Measurements from ENCODE around the gene TCP10L.

- TF ChIP-seq, protein P1, sequence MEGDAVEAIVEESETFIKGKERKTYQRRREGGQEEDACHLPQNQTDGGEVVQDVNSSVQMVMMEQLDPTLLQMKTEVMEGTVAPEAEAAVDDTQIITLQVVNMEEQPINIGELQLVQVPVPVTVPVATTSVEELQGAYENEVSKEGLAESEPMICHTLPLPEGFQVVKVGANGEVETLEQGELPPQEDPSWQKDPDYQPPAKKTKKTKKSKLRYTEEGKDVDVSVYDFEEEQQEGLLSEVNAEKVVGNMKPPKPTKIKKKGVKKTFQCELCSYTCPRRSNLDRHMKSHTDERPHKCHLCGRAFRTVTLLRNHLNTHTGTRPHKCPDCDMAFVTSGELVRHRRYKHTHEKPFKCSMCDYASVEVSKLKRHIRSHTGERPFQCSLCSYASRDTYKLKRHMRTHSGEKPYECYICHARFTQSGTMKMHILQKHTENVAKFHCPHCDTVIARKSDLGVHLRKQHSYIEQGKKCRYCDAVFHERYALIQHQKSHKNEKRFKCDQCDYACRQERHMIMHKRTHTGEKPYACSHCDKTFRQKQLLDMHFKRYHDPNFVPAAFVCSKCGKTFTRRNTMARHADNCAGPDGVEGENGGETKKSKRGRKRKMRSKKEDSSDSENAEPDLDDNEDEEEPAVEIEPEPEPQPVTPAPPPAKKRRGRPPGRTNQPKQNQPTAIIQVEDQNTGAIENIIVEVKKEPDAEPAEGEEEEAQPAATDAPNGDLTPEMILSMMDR (IDR thresholded peaks at IDR 0.05), result no peak
- TF ChIP-seq POLR2A (IDR thresholded peaks at IDR 0.05) (no peak), EP300 (IDR thresholded peaks at IDR 0.05; ENCODE audit: low read depth) (no peak), POLR2AphosphoS5 (IDR thresholded peaks at IDR 0.05) (no peak)
Observed at GRCh38 chr21:32549886-32550285, 35.4 kb downstream of the TCP10L start.

Data from transverse colon (tissue), 4 donors.